CD4-positive, alpha-beta T cell treated with Interferon alpha-2 for 1 hour (primary cell): ENCODE data around the gene PRPF31.
A peak's percentile ranks its signal among the peaks of the same experiment; 100 is the strongest.

ENCODE experiments used
- DNase-seq, 2 donors: peaks; one replicate each; pipeline ENCODE4 v3.0.0-alpha.2; 2020 to 2022

PRPF31 gene

DNA sequence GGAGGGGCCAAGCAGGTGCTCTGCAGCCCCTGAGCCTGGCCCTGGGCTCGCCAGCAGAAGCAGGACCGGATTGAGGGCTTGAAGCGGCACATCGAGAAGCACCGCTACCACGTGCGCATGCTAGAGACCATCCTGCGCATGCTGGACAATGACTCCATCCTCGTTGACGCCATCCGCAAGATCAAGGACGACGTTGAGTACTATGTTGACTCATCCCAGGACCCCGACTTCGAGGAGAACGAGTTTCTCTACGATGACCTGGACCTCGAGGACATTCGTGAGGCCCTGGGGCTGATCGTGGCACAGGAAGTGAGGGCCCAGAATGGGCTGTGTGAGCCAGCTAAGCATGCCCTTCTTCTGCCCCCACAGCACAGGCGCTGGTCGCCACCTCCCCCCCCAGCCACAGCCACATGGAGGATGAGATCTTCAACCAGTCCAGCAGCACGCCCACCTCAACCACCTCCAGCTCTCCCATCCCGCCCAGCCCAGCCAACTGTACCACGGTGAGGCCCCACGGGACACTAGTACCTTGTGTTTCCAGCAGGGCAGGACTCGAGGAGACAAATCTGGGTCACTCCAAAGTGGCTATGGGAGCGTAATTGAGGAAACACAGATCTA is 30.1 kb downstream of the PRPF31 start:
- no peak for DNase-seq

- no peak for DNase-seq
These were observed 32.1 kb downstream of the PRPF31 start for GRCh38 chr19:54147676-54148075.

- no peak for DNase-seq
These were observed 32.6 kb downstream of the PRPF31 start for GRCh38 chr19:54148158-54148557.

GRCh38 chr19:54149021-54149812 is 33.7 kb downstream of the PRPF31 start:
- no peak for DNase-seq

DNA sequence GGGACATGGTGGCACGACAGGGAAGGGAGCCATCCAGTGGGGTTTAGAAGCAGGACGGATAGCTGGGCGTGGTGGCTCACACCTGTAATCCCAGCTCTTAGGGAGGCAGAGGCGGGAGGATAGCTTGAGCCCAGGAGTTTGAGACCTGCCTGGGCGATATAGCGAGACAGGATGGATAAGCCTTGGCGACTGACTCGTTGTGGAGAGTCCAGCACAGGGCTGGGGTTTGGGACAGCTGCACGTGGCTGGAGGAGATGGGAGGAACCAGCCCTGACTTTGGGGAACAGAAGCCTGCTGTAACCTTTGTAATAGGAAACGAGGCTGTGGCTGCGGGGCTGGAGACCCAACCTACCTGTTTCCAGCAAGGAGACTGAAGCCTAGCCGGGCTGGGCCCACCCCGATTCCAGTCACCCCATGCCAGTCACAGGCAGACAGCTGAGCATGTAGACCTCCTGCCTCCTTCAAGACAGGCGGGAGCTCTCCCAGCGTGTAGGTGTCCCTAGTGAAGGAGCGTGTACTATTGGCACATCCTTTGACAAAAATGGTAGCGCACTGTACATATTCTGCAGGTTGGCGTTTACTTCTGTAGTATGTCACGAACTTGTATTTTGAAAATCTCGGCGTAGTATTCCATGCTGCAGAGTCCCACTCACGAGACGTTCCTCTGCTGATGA is 35.9 kb downstream of the PRPF31 start:
- no peak for DNase-seq

DNA sequence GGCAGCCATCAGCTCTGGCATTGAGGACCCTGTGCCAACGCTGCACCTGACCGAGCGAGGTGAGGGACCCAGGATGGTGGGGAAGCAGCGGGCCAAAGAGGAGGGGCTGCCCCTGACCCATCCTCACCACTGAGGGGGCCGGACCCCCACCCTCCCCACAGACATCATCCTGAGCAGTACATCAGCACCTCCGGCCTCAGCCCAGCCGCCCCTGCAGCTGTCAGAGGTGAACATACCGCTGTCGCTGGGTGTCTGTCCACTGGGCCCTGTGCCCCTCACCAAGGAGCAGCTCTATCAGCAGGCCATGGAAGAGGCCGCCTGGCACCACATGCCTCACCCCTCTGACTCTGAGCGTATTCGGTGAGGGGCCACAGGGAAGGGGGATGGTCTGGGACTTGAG is 36.7 kb downstream of the PRPF31 start:
- DNase-seq = no peak

- no peak for DNase-seq
These were observed 37.4 kb downstream of the PRPF31 start for GRCh38 chr19:54152878-54153524.

- DNase-seq = no peak
These were observed 38.3 kb downstream of the PRPF31 start for GRCh38 chr19:54153731-54154326.

GRCh38 chr19:54154603-54155345 is 39.2 kb downstream of the PRPF31 start:
- peak; percentile 20 to 47 for DNase-seq

DNA sequence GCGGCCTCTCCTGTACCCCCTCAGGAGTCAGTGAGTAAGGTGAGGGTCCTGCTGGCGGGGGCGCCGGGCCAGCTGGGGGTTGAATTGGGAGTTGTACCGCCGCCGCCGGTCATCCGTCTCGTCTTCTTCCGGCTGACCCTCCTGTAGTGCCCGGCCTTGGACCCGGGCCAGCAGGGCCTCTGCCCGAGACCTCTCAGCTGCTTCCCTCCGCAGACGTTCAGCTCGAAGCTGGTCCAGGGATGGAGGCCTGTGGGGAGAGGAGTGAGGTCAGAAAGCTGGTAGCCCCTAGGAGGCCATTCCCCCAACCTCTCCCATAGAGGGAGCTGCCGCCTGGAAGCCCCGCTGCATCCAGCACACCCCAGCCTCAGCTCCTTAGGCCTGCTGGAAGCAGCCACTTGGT is 40.1 kb downstream of the PRPF31 start:
- DNase-seq = no peak

GRCh38 chr19:54156490-54156889 is 40.9 kb downstream of the PRPF31 start:
- no peak for DNase-seq

- DNase-seq = no peak
These were observed 41.4 kb downstream of the PRPF31 start for GRCh38 chr19:54156953-54157352.

GRCh38 chr19:54158812-54159351 is 43.3 kb downstream of the PRPF31 start:
- peak in 1 of 2 donors; percentile 31 for DNase-seq

DNA sequence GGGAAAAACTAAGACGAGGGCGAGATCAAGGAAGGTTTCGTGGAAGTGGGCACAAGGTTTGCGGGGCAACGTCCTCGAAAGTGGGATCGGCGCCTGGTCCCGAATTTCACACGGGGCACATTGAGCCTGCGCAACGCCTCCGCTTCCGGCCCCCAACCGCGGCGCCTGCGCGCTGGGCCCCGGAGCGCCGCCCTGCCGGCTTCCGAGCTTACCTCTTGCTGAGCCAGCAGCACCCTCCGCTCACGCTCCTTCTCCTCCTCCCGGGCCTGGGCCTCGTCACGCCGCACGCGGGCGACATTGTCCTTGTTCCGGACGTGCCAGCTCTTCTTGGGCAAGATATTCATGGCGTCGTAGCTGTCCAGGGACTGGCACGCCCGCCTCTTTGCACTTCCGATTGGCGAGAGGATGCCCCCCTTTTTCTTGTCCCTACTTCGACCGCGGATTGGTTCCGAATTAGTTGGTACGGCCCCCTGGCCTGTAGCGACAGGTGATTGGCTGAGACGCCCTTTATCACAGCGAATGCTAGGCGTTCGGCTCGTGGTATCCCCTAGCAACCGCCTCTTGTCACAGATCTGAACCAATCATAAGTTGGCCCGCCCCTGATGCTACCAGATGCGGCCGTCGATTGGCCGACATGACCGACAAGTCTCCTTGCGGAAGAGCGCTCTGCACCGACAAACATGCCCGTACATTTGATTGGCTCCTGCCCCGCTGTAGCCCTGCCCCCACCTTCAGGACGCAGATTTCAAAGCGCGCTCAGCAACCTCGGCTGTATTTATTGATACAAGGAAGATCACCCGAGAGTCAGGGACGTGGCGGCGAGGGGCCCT is 44.0 kb downstream of the PRPF31 start, which contains the start of gene LENG1:
Gene LENG1, minus strand, starts transcription at position 370 of the 830 bp plus-strand sequence. Its CDS starts 26 bp downstream, at position 344.
- DNase-seq = peak; percentile 100

GRCh38 chr19:54160182-54160811 is 44.7 kb downstream of the PRPF31 start:
- DNase-seq = no peak

DNA sequence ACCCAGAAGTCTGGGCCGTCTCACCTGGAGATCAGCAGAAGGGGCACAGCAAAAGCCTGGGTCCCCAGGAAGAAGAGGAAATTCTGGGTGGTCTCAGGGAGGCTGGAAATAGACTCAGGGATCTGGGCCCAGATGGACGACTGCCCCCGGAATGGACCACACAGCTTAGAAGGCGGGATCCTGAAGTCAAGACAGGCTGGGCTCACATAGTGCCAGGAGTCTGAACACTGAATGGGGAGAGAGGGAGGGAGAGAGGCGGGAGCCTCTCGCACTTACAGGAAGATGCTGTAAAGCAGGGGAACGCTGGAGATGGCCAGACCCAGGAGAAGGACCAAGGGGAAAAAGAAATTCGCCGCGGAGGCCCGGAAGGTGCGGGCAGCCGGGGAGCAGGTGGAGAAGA is 45.3 kb downstream of the PRPF31 start:
- no peak for DNase-seq

- DNase-seq = peak; percentile 86
These were observed 46.8 kb downstream of the PRPF31 start for GRCh38 chr19:54162241-54162805.

DNA sequence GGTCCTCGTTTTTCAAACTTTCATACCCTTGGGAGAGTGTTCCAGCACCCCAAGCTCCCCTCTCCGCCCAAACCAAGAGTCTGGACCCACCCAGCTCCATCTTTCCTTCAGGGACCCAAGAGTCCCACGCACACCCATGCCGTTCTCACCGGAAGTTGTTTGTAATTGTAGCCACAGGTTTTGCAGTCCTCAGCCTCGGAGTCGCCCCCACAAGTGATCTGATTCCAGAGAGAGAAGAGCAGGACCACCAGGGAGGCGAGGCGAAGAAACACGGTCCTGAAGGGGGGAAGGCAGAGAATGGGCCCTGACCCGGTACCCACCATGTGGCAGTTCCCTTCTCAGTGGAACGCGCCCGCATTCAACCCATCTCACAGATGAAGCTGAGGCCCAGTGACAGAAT is 47.3 kb downstream of the PRPF31 start:
- DNase-seq = no peak

GRCh38 chr19:54164369-54165068 is 49.0 kb downstream of the PRPF31 start:
- DNase-seq = peak; percentile 61 to 81
